ENCODE measurements around the gene RAB27A. TPM values are rescaled to one million over a fixed set of nuclear protein-coding genes. Genes with fewer than 3 reads are reported as not detected.

Gene RAB27A
- total RNA-seq, 1 donor from 2014 or later = 14.5 TPM

DNA sequence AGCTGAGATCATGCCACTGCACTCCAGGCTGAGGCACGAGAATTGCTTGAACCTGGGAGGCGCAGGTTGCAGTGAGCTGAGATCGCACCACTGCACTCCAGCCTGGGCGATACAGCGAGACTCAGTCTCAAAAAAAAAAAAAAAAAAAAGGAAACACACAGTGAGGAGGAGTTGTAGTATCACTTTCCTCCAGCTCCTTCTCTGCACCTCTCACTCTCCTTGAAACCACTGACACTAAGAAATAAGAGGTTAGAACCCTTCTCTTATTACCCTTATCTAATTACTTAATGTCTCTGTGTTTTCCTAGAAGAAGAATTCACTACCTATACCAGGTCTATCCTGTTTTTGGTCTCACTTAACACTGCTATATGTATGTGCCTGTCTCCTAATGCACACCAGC, 31.7 kb downstream of the RAB27A start:
- Mint-ChIP-seq H3K36me3 (peaks cover 5% of the 10 kb centered on the region), H3K27ac (no peak overlapping the region), H3K4me3 (no peak overlapping the region), H3K27me3 (no peaks in the 10 kb centered on the region), H3K4me1 (ENCODE audit: unreplicated experiment) (no peaks in the 10 kb centered on the region), H3K9me3 (no peaks in the 10 kb centered on the region)
- TF ChIP-seq CTCF (conservative IDR thresholded peaks at IDR 0.05) = no peak
- no peak for DNase-seq (ENCODE audit: extremely low spot score, unreplicated experiment)

GRCh38 chr15:55257012-55257670, 32.5 kb downstream of the RAB27A start:
- H3K27me3 Mint-ChIP-seq = no peaks in the 10 kb centered on the region
- DNase-seq (ENCODE audit: extremely low spot score, unreplicated experiment) = no peak
- TF ChIP-seq CTCF (conservative IDR thresholded peaks at IDR 0.05) = no peak
- peaks cover 5% of the 10 kb centered on the region for H3K36me3 Mint-ChIP-seq
- no peak overlapping the region for H3K4me3 Mint-ChIP-seq
- H3K27ac Mint-ChIP-seq = no peak overlapping the region
- H3K9me3 Mint-ChIP-seq = no peaks in the 10 kb centered on the region
- no peaks in the 10 kb centered on the region for H3K4me1 Mint-ChIP-seq (ENCODE audit: unreplicated experiment)

DNA sequence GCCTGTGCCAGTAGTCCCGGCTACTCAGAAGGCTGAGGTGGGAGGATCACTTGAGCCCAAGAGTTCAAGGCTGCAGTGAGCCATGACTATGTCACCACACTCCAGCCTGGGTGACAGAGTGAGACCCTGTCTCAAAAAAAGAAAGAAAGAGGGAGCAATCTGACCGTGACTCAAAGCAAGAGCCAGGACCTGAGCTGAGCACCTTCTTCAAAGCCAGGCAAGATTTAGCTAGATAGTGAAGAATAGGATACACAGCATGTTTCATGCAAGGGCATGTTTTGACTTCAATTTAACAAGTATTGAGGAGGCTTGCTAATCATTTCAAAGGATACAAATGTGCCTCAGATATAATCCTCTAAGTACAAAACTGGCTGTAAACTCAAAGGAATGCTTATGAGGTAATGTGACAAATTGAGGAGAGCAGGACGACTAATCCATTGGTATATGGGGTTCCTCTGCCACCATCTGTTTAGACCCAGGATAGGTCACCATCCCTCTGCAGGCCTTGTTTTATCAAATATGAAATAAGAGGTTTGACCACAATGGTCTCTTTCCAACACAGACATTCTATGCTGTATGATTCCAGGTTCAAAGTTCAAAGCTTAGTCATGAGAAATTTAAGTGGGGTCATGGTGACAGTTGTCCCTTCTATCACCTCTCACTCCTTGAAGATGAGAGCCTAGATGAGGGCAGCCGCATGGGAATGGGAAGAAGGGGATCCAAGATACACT, 33.2 kb downstream of the RAB27A start:
- Mint-ChIP-seq H3K9me3 (no peaks in the 10 kb centered on the region), H3K4me3 (no peak overlapping the region), H3K4me1 (ENCODE audit: unreplicated experiment) (no peaks in the 10 kb centered on the region), H3K36me3 (peaks cover 5% of the 10 kb centered on the region), H3K27me3 (no peaks in the 10 kb centered on the region), H3K27ac (no peak overlapping the region)
- DNase-seq (ENCODE audit: extremely low spot score, unreplicated experiment) = no peak
- TF ChIP-seq CTCF (conservative IDR thresholded peaks at IDR 0.05) = no peak

- Mint-ChIP-seq H3K9me3 (no peaks in the 10 kb centered on the region), H3K4me1 (ENCODE audit: unreplicated experiment) (no peaks in the 10 kb centered on the region), H3K27me3 (no peaks in the 10 kb centered on the region), H3K36me3 (peaks cover 4% of the 10 kb centered on the region), H3K27ac (no peak overlapping the region), H3K4me3 (no peak overlapping the region)
- no peak for TF ChIP-seq CTCF (conservative IDR thresholded peaks at IDR 0.05)
- no peak for DNase-seq (ENCODE audit: extremely low spot score, unreplicated experiment)
Observed at GRCh38 chr15:55255714-55256113, 33.9 kb downstream of the RAB27A start.

DNA sequence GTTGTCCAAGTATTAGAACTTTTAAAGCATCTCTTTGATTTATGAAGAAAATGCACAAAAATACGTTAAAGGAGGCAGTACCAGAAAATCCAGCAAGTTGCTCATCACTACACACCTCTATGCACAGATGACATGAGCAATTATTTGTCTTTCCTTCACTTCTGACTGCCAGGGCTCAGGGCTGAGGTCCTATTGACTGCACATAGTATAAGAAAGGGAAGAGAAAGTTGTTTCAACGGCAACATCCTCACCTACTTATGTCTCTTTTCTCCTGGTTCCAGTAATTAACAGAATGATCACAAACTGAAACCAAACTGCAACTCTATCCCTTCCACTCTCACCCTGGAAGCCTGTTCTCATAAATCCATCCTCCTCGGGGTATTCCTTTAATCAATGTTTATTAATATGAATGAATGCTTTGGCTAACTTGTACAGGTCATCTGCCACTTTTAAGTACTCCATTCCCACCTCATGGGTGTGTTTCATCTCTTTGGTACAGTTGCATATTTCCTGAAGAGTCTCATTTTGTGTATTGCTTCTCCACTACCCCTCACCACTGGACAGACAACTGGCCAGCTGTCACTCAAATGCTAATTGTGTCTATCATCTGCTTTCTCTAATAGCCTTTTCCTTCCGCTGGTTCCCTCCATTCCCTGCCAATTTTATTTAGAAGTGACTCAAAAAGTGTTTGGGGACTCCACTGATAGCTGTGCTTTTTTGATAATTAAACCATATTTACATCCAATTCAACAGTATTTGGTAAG, 34.5 kb downstream of the RAB27A start:
- Mint-ChIP-seq H3K27ac (no peak overlapping the region), H3K9me3 (no peaks in the 10 kb centered on the region)

More for the DNA sequence above, 34.5 kb downstream of the RAB27A start:
- Mint-ChIP-seq H3K27me3 (no peaks in the 10 kb centered on the region), H3K4me1 (ENCODE audit: unreplicated experiment) (no peaks in the 10 kb centered on the region), H3K36me3 (no peaks in the 10 kb centered on the region), H3K4me3 (no peak overlapping the region)
- DNase-seq (ENCODE audit: extremely low spot score, unreplicated experiment) = no peak
- no peak for TF ChIP-seq CTCF (conservative IDR thresholded peaks at IDR 0.05)
